Measurements from ENCODE around the gene RAB22A. TPM values are rescaled to one million over a fixed set of nuclear protein-coding genes. Genes with fewer than 3 reads are reported as not detected.

RAB22A gene
- total RNA-seq, 1 donor from 2014 or later, result 25.2 TPM

- Mint-ChIP-seq H3K27me3 (ENCODE audit: low read depth) (no peaks in the 10 kb centered on the region), H3K36me3 (ENCODE audit: low read depth) (peaks cover 23% of the 10 kb centered on the region), H3K4me1 (ENCODE audit: low read depth) (peaks cover 33% of the 10 kb centered on the region), H3K4me3 (ENCODE audit: unreplicated experiment) (peak overlapping the region; percentile 91), H3K9me3 (ENCODE audit: low read depth) (no peaks in the 10 kb centered on the region), H3K27ac (ENCODE audit: unreplicated experiment) (peak overlapping the region; percentile 94)
- DNase-seq (ENCODE audit: low spot score), result no peak
- no peak for TF ChIP-seq CTCF (IDR thresholded peaks at IDR 0.05)
These were observed 822 bp downstream of the RAB22A start for GRCh38 chr20:58310291-58310782.

GRCh38 chr20:58312836-58313235, 3.3 kb downstream of the RAB22A start:
- TF ChIP-seq CTCF (IDR thresholded peaks at IDR 0.05), result no peak
- H3K36me3 Mint-ChIP-seq (ENCODE audit: low read depth), result peaks cover 34% of the 10 kb centered on the region
- H3K9me3 Mint-ChIP-seq (ENCODE audit: low read depth), result no peaks in the 10 kb centered on the region
- DNase-seq (ENCODE audit: low spot score), result no peak
- H3K4me3 Mint-ChIP-seq (ENCODE audit: unreplicated experiment), result no peak overlapping the region
- no peaks in the 10 kb centered on the region for H3K27me3 Mint-ChIP-seq (ENCODE audit: low read depth)
- peaks cover 20% of the 10 kb centered on the region for H3K4me1 Mint-ChIP-seq (ENCODE audit: low read depth)
- no peak overlapping the region for H3K27ac Mint-ChIP-seq (ENCODE audit: unreplicated experiment)

GRCh38 chr20:58313396-58313795, 3.9 kb downstream of the RAB22A start:
- Mint-ChIP-seq H3K36me3 (ENCODE audit: low read depth) (peaks cover 34% of the 10 kb centered on the region), H3K9me3 (ENCODE audit: low read depth) (no peaks in the 10 kb centered on the region), H3K27me3 (ENCODE audit: low read depth) (no peaks in the 10 kb centered on the region), H3K27ac (ENCODE audit: unreplicated experiment) (no peak overlapping the region), H3K4me1 (ENCODE audit: low read depth) (peaks cover 16% of the 10 kb centered on the region), H3K4me3 (ENCODE audit: unreplicated experiment) (no peak overlapping the region)
- no peak for DNase-seq (ENCODE audit: low spot score)
- no peak for TF ChIP-seq CTCF (IDR thresholded peaks at IDR 0.05)

- Mint-ChIP-seq H3K27me3 (ENCODE audit: low read depth) (no peaks in the 10 kb centered on the region), H3K27ac (ENCODE audit: unreplicated experiment) (no peak overlapping the region), H3K4me3 (ENCODE audit: unreplicated experiment) (no peak overlapping the region), H3K36me3 (ENCODE audit: low read depth) (peaks cover 11% of the 10 kb centered on the region), H3K4me1 (ENCODE audit: low read depth) (peaks cover 26% of the 10 kb centered on the region), H3K9me3 (ENCODE audit: low read depth) (no peaks in the 10 kb centered on the region)
- DNase-seq (ENCODE audit: low spot score), result no peak
- no peak for TF ChIP-seq CTCF (IDR thresholded peaks at IDR 0.05)
These were observed 11.7 kb downstream of the RAB22A start for GRCh38 chr20:58321205-58321604.

- no peak for DNase-seq (ENCODE audit: low spot score)
- Mint-ChIP-seq H3K27ac (ENCODE audit: unreplicated experiment) (no peak overlapping the region), H3K36me3 (ENCODE audit: low read depth) (peaks cover 5% of the 10 kb centered on the region), H3K4me3 (ENCODE audit: unreplicated experiment) (no peak overlapping the region), H3K9me3 (ENCODE audit: low read depth) (no peaks in the 10 kb centered on the region), H3K27me3 (ENCODE audit: low read depth) (no peaks in the 10 kb centered on the region), H3K4me1 (ENCODE audit: low read depth) (peaks cover 28% of the 10 kb centered on the region)
- TF ChIP-seq CTCF (IDR thresholded peaks at IDR 0.05), result no peak
These were observed 12.6 kb downstream of the RAB22A start for GRCh38 chr20:58322083-58322482.

All from chondrocyte (in vitro differentiated cells).